Left lobe of liver (tissue), 2 donors: ENCODE data around the gene EFNB1. TPM values are rescaled to one million over a fixed set of nuclear protein-coding genes. Genes with fewer than 3 reads are reported as not detected.
"Not testable (repeated sequence)": the region's sequence is repeated elsewhere in the genome, so short reads cannot be mapped to it uniquely, and the experiment has no call there.

Source experiments
- ATAC-seq: fragments of 200-7000 bp; cut with Tn5 transposase; one replicate; pipeline ENCODE4 v1.9.1; 2020; ENCODE audit warnings: mild to moderate bottlenecking, moderate library complexity
- DNase-seq: peaks from one replicate; pipeline ENCODE4 v3.0.0-alpha.2; 2020; ENCODE audit warnings: low spot score
- total RNA-seq: library from RNA; stranded (reverse); gene quantifications from one replicate; pipeline ENCODE4 v1.2.1, GENCODE V29; 2021
- donor health status: DM: no; HTN: no; CAD: no; lungs with moderate emphysema.
- donor health status: DM: no; HTN: yes; CAD: no.

Gene EFNB1
- 10.8 TPM for total RNA-seq

DNA sequence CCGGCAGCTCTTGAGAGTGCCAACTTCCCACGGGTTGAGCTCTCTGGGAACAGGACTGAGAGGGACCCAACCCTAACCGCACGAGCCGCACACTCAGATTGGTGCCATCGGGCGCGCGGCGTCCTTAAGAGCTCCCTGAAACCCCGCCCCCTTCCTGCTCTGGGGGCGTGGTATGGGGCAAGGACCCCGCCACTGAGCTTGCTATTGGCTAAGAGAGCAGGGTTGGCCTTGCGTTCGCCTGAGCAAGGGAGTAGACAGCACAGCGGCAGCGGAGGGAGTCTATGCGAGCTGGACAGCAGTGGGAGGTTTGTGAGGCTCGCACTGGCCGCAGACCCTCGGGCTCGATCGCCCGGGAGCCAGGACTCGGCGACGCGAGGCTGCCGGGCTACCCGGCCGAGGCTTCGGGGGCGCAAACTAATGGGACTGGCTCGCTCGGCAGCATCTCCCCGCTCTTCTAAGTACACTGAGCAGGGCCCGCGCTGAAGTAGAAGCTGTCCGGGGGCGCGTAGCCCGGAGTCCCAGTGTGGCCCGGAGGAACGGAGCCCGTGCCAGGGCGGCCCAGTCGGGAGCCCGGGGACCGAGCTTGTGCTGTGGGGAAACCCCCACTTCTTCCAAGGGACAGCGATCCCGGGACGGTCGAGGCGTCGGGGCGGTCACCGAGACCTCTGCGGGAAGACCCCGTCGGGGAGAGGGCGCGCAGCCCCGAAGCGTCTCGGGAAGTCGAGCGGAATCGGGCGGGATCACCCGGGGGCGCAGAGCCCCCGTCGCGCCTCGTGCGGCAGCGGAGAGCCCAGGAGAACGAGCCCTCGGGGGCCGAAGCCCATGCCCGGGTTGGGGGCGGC lies at the start of gene EFNB1:
TSS of gene EFNB1 (plus strand) at position 282 of the 842 bp plus-strand sequence. CDS start 756 bp downstream, outside the sequence.
- DNase-seq: peak; percentile 92
- peak; percentile 86 for ATAC-seq

DNA sequence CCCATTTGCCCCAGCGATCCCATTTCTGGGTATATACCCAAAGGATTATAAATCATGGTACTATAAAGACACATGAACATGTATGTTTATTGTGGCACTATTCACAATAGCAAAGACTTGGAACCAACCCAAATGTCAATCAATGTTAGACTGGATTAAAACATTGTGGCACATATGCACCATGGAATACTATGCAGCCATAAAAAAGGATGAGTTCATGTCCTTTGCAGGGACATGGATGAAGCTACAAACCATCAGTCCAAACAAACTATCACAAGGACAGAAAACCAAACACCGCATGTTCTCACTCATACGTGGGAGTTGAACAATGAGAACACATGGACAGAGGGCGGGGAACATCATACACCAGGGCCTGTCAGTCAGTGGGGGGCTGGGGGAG lies 47.5 kb upstream of the EFNB1 start:
- not testable (repeated sequence) for DNase-seq, ATAC-seq

DNA sequence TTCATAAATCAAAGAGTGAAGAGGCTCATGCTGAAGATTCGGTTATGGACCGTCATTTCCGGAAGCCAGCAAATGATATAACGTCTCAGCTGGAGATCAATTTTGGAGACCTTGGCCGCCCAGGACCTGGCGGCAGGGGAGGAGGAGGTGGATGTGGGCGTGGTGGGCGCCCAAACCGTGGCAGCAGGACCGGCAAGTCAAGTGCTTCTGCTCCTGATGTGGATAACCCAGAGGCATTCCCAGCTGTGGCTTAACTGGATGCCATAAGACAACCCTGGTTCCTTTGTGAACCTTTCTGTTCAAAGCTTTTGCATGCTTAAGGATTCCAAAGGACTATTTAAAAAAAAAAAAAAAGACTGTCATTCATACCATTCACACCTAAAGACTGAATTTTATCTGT lies 44.0 kb upstream of the EFNB1 start:
- DNase-seq (no peak), ATAC-seq (no peak)

DNA sequence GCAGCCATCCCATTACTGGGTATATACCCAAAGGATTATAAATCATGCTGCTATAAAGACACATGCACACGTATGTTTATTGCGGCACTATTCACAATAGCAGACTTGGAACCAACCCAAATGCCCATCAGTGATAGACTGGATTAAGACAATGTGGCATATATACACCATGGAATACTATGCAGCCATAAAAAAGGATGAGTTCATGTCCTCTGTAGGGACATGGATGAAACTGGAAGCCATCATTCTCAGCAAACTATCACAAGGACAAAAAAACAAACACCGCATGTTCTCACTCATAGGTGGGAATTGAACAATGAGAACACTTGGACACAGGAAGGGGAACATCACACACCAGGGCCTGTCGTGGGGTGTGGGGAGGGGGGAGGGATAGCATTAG lies 42.2 kb upstream of the EFNB1 start:
- DNase-seq, ATAC-seq: not testable (repeated sequence)

DNA sequence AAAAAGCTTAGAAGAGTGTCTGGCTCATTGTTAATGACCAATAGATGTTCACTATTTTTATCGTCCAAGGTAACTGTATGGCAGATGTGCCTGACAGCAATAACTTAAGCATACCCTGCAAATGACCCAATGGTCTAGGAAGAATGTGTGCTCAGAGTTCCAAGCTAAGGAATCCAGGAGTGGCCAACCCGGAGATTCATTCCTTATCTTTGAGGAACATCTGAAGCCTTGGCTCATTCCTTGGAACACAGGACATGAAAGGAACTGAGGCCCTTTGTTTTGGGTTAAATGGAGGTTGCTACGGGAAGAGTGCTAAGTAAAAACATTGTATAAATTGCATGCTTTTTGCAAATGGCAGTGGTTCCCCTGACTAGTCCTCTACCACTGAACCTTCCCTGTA lies 38.9 kb upstream of the EFNB1 start:
- no peak for ATAC-seq
- DNase-seq: no peak

DNA sequence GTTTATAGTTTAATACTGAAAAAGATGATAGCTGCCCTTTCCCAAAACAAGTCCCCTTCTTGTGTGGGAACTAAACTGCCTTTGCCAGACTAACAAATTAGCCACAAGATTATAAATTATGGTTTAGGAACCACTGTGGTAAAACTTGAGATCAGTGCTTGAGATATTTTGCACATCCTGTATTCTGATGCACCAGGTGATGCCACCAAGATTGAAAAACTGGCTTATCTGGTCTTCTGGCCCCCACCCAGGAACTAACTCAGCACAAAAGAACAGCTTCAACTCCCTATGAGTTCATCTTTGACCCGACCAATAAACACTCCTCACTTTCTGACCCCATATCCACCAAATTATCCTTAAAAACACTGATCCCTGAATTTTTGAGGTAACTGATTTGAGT lies 36.7 kb upstream of the EFNB1 start:
- ATAC-seq (no peak), DNase-seq (no peak)

DNA sequence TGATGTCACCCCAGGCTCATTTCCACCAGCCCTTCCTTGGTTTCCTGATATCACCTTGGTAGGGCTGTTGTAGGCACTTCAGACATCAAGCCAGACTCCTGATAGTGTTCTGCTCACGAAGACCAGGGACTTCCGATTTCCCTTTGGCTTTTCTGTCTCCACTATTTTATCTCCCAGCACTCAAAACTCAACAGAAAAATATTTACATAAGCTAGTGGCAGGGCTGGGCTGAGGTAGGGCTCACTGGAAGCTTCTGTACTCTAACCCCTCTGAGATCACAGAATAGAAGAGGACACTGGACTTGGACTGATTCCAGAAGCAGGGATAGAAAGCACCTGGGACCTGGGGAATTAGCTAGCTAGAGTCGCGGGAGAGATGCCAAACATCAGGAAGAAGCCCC lies 34.4 kb upstream of the EFNB1 start:
- ATAC-seq (peak; percentile 94), DNase-seq (peak; percentile 42)

DNA sequence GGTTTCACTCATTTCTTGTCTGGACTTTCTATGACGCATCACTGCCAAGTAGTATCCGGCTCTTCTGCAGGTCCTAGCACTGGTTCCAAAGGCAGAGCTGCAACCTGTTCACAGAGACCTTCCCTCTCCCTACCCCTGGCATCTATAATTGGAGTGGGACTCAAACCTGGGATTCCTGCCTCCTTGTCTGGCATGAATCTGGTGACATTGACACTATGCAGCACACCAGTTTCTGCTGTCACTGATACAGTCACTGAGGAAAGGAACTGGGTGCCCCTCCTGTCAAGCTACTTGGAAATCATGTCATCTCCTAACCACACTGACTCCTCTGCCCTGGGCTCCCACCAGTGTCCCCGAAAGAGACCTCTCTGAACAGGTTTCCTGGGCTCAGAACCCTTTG lies 33.1 kb upstream of the EFNB1 start:
- no peak for ATAC-seq
- DNase-seq: no peak

DNA sequence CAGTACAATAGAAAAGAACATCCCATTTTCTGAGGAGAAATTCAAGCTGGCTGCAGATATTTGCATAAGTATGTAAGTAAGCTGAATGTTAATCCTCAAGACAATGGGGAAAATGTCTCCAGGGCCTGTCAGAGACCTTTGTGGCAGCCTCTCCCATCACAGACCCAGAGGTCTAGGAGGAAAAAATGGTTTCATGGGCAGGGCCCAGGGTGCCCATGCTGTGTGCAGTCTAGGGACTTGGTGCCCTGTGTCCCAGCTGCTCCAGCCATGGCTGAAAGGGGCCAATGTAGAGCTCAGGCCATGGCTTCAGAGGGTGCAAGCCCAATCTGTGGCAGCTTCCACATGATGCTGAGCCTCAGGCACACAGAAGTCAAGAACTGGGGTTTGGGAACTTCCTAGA lies 30.4 kb upstream of the EFNB1 start:
- DNase-seq, ATAC-seq: not testable (repeated sequence)

DNA sequence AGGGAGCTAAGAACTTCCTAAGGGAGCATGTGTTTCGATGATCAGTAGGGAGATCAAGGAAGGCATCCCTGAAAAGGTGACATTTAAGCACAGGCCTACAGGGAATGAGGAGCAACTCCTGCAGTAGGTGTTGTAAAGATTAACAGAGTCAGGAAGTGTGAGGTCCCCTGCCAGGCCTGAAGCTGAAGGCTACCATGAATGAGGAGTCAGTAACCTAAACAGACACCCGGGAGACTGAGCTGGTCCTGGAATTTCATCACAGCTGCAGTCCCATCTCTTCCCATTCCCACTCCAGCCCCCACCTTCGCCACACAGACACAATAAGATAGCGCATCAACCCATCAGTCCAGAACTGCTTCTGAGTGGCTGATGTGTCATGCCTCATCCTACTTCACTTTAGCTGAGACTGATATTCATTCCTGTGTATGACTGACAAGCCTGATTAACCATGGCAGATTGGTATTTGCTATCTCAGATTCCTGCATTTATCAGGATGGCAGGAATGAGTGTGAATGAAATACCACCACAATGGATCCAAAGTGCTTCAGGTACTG lies 27.0 kb upstream of the EFNB1 start:
- ATAC-seq: no peak
- no peak for DNase-seq

DNA sequence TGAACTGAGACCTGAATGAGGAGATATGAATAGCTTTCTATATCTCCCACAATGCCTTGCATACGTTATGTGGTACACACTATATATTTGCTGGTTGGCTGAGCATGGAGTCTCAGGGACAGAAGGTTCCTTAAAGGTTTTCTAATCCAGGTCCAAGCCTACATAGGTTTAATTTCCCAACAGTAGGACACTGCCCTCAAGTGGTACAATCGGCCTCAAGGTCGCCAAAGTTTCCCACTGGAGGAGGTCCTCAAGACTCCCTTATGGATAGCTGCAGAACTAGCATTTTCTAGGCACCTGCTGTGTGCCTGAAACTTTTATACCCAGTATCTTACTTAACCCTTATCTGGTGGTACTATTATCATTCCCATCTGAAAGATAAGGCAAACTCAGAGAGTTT lies 21.0 kb upstream of the EFNB1 start:
- peak; percentile 79 for ATAC-seq
- no peak for DNase-seq

DNA sequence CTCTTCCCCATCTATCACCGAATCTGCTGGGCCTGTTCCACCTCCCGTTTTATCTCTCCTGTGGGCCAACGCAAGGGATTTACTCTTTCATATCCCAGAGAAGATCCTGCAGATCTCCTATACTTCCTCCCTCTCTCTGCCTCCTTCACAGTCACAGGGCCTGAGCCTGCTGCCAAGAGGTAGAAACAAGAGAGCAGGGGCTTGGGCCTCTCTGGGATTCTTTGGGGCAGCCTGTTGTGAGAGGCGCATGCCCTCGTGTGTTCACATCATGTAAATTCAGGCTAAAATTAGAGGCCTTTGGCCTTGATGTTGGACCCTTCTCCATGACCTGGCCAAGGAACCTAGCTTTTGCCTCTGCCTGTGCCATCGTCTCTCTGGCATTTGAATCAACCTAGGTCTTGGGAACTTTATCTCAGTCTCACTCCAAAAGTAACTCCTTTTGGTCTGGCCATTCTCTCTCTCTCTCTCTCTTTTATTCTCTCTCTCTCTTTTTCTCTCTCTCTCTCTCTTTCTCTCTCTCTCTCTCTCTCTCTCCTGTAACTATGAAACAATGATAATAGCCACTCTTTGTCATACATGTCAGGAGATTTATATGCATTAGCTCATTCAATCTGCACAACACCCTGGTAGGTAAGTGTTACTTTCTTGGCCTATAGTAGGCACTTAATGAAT lies 20.0 kb upstream of the EFNB1 start:
- DNase-seq (no peak), ATAC-seq (peak; percentile 91)

DNA sequence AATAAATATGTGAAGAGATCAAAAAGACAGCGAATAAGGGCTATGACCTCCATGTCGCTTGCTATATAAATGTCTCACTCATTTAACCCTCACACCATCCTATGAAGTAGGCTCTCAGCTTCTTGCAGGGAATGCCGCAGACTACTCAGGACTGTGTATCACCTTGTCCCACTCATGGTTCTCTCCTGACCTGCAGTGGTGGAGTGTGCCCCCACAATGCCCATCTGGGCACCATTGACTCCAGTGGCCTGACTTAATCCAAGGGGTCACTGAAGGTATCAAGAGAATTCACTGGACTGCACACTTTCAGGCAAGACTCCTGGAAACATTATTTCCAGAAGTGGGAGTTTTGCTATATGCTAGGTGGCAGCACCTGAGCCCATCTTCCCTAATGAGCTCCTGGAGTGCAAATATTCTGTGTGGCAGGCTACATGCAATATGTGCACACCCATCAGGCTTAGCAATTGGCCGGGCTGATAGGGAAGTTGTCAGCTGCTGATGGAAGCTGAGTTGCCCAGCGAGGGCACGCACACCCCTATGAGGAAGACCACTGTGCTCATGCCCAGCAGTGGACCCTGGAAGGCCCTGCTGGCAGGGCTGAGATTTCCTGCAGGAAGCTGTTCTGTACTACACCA lies 8.2 kb upstream of the EFNB1 start:
- ATAC-seq (no peak), DNase-seq (no peak)

DNA sequence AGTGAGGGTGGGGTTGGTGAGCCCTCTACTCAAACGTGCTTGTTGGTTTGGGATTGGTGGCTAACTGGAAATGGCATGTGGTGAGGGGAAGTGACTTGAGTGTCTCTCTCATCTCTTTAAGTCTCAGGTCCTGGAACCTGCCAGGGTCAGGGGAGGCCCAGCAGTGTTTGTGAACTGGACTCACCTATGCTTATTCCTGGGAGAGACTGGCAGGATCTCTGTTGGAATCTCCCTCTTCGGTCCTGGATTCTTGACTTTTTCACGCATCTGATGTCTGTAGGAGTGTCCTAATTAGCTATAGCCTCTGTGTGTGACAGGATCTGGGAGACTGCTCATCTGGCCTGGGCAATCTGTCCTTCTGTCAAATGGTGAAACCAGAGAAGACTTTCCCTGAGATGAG lies 7.2 kb upstream of the EFNB1 start:
- ATAC-seq (no peak), DNase-seq (no peak)

DNA sequence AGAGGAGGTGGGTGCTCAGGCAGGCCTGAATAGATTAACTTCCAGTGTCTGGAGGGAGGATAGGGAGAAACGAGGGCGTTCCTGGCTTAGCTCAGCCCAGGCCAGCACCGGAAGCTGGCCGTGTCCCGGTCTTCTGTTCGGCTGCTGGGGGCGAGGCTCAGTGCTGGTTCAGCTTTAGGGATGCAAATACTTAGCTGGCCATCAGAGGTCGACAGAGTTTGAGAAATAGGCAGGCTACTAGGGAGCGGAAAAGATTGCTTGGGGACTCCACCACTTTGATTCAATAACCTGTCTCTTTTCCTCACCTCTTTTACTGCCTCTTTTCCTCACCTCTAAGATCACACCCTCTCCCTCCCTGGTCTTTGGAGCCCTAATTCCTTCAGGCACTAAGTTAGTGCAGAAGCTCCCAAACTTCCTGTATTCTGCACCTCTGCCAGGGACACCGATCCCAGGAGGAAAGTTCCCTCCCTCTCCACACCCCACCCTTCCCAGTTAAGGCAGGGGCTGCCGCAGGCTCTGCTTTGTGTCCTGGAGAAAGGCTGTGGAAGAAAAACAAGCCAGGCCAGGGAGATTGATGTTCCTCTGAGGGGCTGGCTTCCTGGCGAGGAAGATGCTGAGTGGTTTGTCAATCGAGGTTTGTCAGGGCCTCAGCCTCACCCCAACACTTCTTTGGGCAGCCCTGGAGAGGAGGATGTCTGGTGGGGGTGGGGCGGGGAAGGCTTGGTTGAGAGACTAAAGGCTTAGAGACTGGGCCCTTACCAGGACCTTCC lies 6.0 kb upstream of the EFNB1 start:
- ATAC-seq: peak; percentile 90
- no peak for DNase-seq

DNA sequence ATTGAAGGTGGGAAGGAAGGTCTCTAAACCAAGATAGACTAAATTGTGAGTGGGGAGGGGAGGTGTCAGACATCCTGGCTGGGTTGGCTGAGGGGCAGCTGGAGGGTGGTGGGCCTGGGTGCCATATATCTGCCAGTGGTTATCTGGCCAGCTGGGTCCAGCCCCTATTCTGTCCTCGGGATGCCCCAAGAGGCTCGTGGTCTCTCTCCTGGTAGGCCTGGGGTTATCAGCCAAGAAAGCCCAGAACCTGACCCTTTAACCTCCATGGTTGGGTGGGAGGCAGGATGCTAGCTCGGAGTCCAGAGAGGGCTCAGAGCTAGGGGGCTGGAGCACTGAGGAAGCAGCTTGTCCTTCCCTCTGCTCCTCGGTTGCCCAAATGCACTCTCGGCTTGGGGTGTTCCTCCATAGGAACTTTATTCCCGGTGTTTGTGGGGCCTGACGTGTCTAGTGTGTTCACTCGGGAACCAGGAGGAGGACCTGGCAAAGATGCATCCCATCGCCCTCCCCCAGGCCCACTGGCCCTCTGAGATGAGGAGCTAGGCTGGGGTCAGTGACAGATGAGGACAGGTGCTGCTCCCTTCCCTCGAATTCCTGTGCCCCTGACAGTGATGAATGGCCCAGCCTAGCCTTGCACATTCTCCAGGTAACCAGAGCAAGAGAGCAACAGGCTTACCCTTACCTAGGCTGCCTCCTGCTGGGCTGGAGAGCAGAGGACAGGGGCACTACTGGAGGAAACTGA lies 5.2 kb upstream of the EFNB1 start:
- no peak for ATAC-seq
- DNase-seq: no peak

DNA sequence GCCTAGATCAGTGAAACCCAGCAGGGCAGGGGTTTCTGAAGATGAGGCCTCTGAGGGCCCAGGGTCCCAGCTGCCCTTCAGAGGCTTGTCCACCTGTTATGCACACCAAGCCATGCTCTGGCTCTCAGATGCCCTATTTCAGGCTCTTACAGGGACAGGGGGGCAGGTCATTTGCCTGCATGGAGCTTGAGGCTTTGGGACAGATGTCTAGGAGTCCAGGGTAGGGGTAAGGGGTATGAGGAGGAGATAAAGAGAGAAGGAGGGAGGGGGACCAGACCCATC lies 4.7 kb upstream of the EFNB1 start:
- ATAC-seq: no peak

DNA sequence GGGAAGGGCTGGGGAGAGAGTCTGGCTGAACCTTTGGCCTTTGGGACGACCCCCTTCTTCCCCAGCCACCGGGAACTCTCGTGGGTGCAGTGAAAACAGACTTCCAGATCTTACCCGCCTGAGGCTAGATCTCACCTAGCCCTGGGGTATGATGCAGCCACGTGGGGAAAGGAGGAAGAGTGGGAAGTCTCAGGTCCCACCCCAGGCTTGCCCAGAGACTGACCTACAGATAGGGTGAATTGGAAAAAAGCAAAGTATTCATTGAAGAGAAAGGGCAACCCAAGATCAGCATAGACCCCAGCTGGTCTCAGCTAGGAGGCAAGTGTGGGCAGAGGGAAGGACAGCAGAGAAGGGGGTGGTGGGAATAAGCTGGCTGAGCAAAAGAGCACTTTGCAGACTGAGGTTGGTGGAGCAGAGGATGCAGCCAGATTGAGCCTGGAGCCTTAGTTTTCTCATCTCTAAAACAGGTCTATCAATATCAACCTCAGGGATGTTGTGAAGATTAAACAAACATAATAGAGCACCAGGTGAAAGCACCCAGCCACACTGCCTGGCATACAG lies 4.2 kb upstream of the EFNB1 start:
- no peak for DNase-seq
- ATAC-seq: no peak

More for the DNA sequence above, 4.7 kb upstream of the EFNB1 start:
- no peak for DNase-seq

DNA sequence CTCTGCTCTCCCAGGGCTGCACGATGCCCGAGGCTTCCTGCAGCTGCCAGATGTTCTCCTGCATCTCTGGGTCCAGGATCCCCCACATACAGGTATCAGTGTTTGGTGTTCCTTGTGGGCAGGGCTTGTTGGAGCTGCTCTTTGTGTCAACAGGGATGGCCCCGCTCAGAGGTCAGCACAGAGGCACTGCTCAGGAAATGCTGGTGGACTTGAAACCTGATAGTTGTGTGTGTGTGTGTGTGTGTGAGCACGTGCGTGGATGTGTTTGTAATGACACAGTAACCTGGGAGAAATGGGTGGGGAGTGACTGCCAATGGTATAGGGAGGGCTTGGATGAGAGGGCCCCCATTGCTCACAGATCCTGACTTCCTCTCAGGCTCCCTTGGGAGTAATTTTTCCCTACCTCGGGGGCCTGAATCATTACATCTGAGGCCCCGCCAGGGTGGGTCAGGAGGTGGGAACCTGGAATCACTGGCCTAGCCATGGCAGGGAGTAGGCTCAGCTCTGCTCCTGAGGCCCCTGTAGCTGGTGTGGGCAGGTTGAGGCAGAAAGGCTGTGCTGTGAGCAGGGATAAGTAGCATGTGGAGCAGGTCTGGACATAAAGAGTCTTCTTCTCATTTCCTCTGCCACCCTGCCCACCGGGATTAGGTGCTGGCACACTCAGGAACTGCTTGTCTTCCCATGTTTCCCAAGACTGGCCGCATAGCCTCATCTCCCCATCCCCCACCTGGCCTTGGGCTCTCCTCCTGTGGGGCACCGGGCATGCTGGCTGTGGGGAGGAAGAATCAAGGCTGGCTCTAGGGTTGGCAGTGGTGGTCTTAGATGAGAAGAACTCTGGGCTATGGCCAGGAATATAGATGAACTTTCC lies 2.5 kb upstream of the EFNB1 start:
- DNase-seq (no peak), ATAC-seq (no peak)
